ENCODE results near the gene PTAR1.

Gene PTAR1

GRCh38 chr9:69672596-69673310 lies 87.1 kb downstream of the PTAR1 start:
- DNase-seq = peak; percentile 74 to 81

GRCh38 chr9:69671879-69672595 lies 87.8 kb downstream of the PTAR1 start, which contains the start of gene APBA1:
Gene APBA1, minus strand, starts transcription at chr9:69672371.
- DNase-seq = peak; percentile 32 to 58

GRCh38 chr9:69671311-69671878 lies 88.4 kb downstream of the PTAR1 start:
- no peak for DNase-seq

- DNase-seq = no peak
Observed at GRCh38 chr9:69667306-69667705, 92.5 kb downstream of the PTAR1 start.

- DNase-seq = no peak
Observed at GRCh38 chr9:69660304-69660703, 99.5 kb downstream of the PTAR1 start.

Data from stimulated activated CD4-positive, alpha-beta T cell treated with anti-CD3 and anti-CD28 coated beads, Interleukin-2, amount 100 ng/mL, for 24 hours (primary cell).